Esophagus muscularis mucosa (tissue), 4 donors: ENCODE results near the gene NFKBIL1.

ENCODE experiments used
- EP300 ChIP-seq: sonication (generic); formaldehyde crosslinking; IDR thresholded peaks from one replicate; pipeline ENCODE4 v1.6.1; 2017; ENCODE audit warnings: antibody characterized with exemption
- POLR2AphosphoS5 ChIP-seq, 2 donors: sonication (generic); formaldehyde crosslinking; IDR thresholded peaks; one replicate each; pipeline ENCODE4 v1.6.1; 2017; ENCODE audit warnings: antibody characterized with exemption in 2 of 2
- TF ChIP-seq, protein P1 (sequence below), 3 experiments: fragments of 200-600 bp in 2 of 3; fragments of 450-650 bp in 1 of 3; sonication (generic) in 2 of 3; IDR thresholded peaks; one replicate each; pipeline ENCODE4 v1.5.1; 2017 to 2019; ENCODE audit warnings: antibody characterized with exemption in 3 of 3, mild to moderate bottlenecking in 2 of 3, moderate library complexity in 1 of 3

DNA sequence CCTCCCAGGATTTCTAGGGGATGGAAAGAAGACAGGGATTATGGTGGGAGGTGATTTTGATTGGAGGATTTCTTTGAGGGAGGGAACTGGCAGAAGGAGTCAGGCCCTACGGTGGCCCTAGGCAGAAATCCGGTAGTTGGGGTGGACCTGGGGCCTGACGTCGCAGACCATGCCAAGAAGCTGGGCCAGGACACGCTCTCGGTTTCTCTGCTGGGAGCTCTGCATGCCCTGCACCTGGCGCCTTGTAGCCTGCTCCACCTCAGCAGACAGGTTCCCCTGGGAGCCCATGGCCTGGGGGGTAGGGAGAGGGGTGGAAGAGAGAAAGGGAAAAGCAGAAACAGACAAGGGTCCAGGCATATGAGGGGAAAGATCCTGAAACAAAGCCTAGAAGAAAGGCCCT, 2.1 kb upstream of the NFKBIL1 start:
- TF ChIP-seq POLR2AphosphoS5 (IDR thresholded peaks at IDR 0.05) (no peak), EP300 (no peak)
- TF ChIP-seq, protein P1, sequence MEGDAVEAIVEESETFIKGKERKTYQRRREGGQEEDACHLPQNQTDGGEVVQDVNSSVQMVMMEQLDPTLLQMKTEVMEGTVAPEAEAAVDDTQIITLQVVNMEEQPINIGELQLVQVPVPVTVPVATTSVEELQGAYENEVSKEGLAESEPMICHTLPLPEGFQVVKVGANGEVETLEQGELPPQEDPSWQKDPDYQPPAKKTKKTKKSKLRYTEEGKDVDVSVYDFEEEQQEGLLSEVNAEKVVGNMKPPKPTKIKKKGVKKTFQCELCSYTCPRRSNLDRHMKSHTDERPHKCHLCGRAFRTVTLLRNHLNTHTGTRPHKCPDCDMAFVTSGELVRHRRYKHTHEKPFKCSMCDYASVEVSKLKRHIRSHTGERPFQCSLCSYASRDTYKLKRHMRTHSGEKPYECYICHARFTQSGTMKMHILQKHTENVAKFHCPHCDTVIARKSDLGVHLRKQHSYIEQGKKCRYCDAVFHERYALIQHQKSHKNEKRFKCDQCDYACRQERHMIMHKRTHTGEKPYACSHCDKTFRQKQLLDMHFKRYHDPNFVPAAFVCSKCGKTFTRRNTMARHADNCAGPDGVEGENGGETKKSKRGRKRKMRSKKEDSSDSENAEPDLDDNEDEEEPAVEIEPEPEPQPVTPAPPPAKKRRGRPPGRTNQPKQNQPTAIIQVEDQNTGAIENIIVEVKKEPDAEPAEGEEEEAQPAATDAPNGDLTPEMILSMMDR (IDR thresholded peaks at IDR 0.05): no peak
